ENCODE measurements around the gene PITPNB.

The PITPNB gene

GRCh38 chr22:27912101-27912500, 7.0 kb downstream of the PITPNB start:
- TF ChIP-seq CTCF (IDR thresholded peaks at IDR 0.05; ENCODE audit: low read depth, low read length, poor library complexity, severe bottlenecking) (no peak), EZH2phosphoT487 (IDR thresholded peaks at IDR 0.05; ENCODE audit: borderline replicate concordance, low read length) (no peak)
- H3K79me2 ChIP-seq (ENCODE audit: control insufficient read depth, low read length) = peaks cover 95% of the 10 kb centered on the region
- peaks cover 85% of the 10 kb centered on the region for H3K36me3 ChIP-seq (ENCODE audit: control insufficient read depth, low read length)
- no peaks in the 10 kb centered on the region for H3K27me3 ChIP-seq (ENCODE audit: control insufficient read depth, low read length)
- peaks cover 33% of the 10 kb centered on the region for H3K4me1 ChIP-seq (ENCODE audit: control insufficient read depth, low read length)
- H3K4me2 ChIP-seq (ENCODE audit: low read length) = no peak overlapping the region
- 0 out of 2 replicates have a peak, but pooled peaks cover 5% of the 10 kb centered on the region for H3F3A ChIP-seq (ENCODE audit: control insufficient read depth, insufficient read depth)
- H3K4me3 ChIP-seq (ENCODE audit: low read length) = no peak overlapping the region
- H3K9me2 ChIP-seq (replicated peaks; ENCODE audit: control insufficient read depth, low read length) = no peaks in the 10 kb centered on the region
- H4K20me1 ChIP-seq (ENCODE audit: control insufficient read depth, insufficient read depth, low read depth, low read length) = peaks cover 33% of the 10 kb centered on the region
- no peaks in the 10 kb centered on the region for H3K9me3 ChIP-seq (ENCODE audit: control insufficient read depth, insufficient read depth, low read length)
- H3K27ac ChIP-seq (ENCODE audit: low read depth, low read length) = no peak overlapping the region

DNA sequence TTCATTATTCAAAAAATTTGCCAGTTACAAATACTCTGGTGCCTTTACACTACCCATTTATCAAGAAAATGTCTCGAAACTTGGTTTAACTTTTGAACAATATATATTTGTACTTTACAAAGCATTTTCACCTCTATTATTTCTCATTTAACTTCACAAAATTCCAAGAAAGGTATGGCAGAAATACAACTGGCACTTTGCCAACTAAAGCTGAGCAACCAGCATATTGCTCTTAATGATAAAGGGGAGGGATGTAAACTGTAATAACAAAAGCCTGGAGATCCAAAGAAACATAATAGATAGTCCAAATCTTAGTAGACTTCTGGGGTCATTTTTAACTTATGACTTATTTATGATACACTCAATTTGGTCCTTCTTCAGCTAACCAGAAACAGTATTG, 7.7 kb downstream of the PITPNB start:
- Histone ChIP-seq H3K27ac (ENCODE audit: low read depth, low read length) (no peak overlapping the region), H3K4me2 (ENCODE audit: low read length) (no peak overlapping the region), H3K9me2 (replicated peaks; ENCODE audit: control insufficient read depth, low read length) (no peaks in the 10 kb centered on the region), H4K20me1 (ENCODE audit: control insufficient read depth, insufficient read depth, low read depth, low read length) (peaks cover 33% of the 10 kb centered on the region), H3K36me3 (ENCODE audit: control insufficient read depth, low read length) (peaks cover 89% of the 10 kb centered on the region), H3F3A (ENCODE audit: control insufficient read depth, insufficient read depth) (0 out of 2 replicates have a peak, but pooled peaks cover 5% of the 10 kb centered on the region), H3K4me3 (ENCODE audit: low read length) (no peak overlapping the region), H3K27me3 (ENCODE audit: control insufficient read depth, low read length) (no peaks in the 10 kb centered on the region), H3K9me3 (ENCODE audit: control insufficient read depth, insufficient read depth, low read length) (no peaks in the 10 kb centered on the region), H3K4me1 (ENCODE audit: control insufficient read depth, low read length) (peaks cover 30% of the 10 kb centered on the region), H3K79me2 (ENCODE audit: control insufficient read depth, low read length) (peaks cover 95% of the 10 kb centered on the region)
- TF ChIP-seq CTCF (IDR thresholded peaks at IDR 0.05; ENCODE audit: low read depth, low read length, poor library complexity, severe bottlenecking) (no peak), EZH2phosphoT487 (IDR thresholded peaks at IDR 0.05; ENCODE audit: borderline replicate concordance, low read length) (no peak)

DNA sequence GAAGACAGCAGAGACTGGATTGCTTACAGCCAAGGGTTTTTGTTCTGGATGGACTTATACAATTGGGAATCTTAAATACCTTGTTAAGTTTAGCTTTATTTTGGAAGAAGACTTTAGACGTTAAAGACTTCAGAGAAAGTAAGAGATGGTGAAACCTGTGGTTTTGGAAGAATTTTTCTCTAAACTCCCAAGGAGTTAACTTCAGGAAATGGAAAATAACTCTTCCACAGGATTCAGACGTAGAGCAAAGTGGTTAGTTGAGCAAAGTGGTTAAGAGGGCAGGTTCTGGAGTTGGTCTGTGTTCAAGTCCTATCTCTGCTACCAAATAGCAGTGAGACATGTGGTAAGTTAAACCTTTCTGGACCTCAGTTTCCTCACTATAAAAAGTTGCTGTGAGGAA, 12.8 kb downstream of the PITPNB start:
- H3K9me2 ChIP-seq (replicated peaks; ENCODE audit: control insufficient read depth, low read length) = no peaks in the 10 kb centered on the region
- H3F3A ChIP-seq (ENCODE audit: control insufficient read depth, insufficient read depth) = no peaks in the 10 kb centered on the region
- peaks cover 93% of the 10 kb centered on the region for H3K36me3 ChIP-seq (ENCODE audit: control insufficient read depth, low read length)
- no peak overlapping the region for H3K27ac ChIP-seq (ENCODE audit: low read depth, low read length)
- peaks cover 16% of the 10 kb centered on the region for H4K20me1 ChIP-seq (ENCODE audit: control insufficient read depth, insufficient read depth, low read depth, low read length)
- TF ChIP-seq EZH2phosphoT487 (IDR thresholded peaks at IDR 0.05; ENCODE audit: borderline replicate concordance, low read length) (no peak), CTCF (IDR thresholded peaks at IDR 0.05; ENCODE audit: low read depth, low read length, poor library complexity, severe bottlenecking) (no peak)
- no peaks in the 10 kb centered on the region for H3K9me3 ChIP-seq (ENCODE audit: control insufficient read depth, insufficient read depth, low read length)
- peaks cover 6% of the 10 kb centered on the region for H3K4me1 ChIP-seq (ENCODE audit: control insufficient read depth, low read length)
- H3K27me3 ChIP-seq (ENCODE audit: control insufficient read depth, low read length) = no peaks in the 10 kb centered on the region
- no peak overlapping the region for H3K4me3 ChIP-seq (ENCODE audit: low read length)
- H3K4me2 ChIP-seq (ENCODE audit: low read length) = no peak overlapping the region
- H3K79me2 ChIP-seq (ENCODE audit: control insufficient read depth, low read length) = peaks cover 93% of the 10 kb centered on the region
